Karpas-422 (cell line): ENCODE measurements around the gene FUT7. TPM values are rescaled to one million over a fixed set of nuclear protein-coding genes. Genes with fewer than 3 reads are reported as not detected.

Experiments used
- total RNA-seq: library from RNA; depleted of rRNA; stranded (reverse); fragments of >200 nt; shearing (Covaris generic); gene quantifications from 2 replicates; pipeline ENCODE4 v1.2.3, GENCODE V29; 2014; ENCODE audit warnings: low replicate concordance; rRNA removed

Gene FUT7
- total RNA-seq, 1 experiment from 2014 or later, result not detected

Other genes starting within 250 kb of the FUT7 start
- 20.5 and 61.8 TPM in 2 replicates for gene TMEM141, start 240.7 kb downstream of the FUT7 start, total RNA-seq
- 1.6 TPM in 1 of 2 replicates, not detected in the other for gene CCDC183, start 235.8 kb downstream of the FUT7 start, total RNA-seq
- 43.1 and 78.1 TPM in 2 replicates for gene RABL6, start 224.1 kb downstream of the FUT7 start, total RNA-seq
- gene AJM1, start 189.6 kb downstream of the FUT7 start, total RNA-seq, result 1.9 and 5.0 TPM in 2 replicates
- 82.5 and 164 TPM in 2 replicates for gene PHPT1, start 182.7 kb downstream of the FUT7 start, total RNA-seq
- 7.9 TPM in 2 replicates for gene MAMDC4, start 179.7 kb downstream of the FUT7 start, total RNA-seq
- gene EDF1, start 165.8 kb downstream of the FUT7 start, total RNA-seq, result 152 and 302 TPM in 2 replicates
- 6.3 and 11.3 TPM in 2 replicates for gene TRAF2, start 145.6 kb downstream of the FUT7 start, total RNA-seq
- gene FBXW5, start 87.3 kb downstream of the FUT7 start, total RNA-seq, result 37.3 and 103 TPM in 2 replicates
- not detected in 2 replicates for gene C8G, start 86.8 kb downstream of the FUT7 start, total RNA-seq
- not detected in 2 replicates for gene LCN12, start 79.8 kb downstream of the FUT7 start, total RNA-seq
- gene PTGDS, start 54.6 kb downstream of the FUT7 start, total RNA-seq, result not detected in 2 replicates
- gene LCNL1, start 49.1 kb downstream of the FUT7 start, total RNA-seq, result not detected in 2 replicates
- 20.1 and 62.6 TPM in 2 replicates for gene PAXX, start 39.7 kb downstream of the FUT7 start, total RNA-seq
- not detected in 2 replicates for gene CLIC3, start 35.5 kb downstream of the FUT7 start, total RNA-seq
- 2.4 and 6.4 TPM in 2 replicates for gene ABCA2, start 3.9 kb downstream of the FUT7 start, total RNA-seq
- gene NPDC1, start 14.1 kb upstream of the FUT7 start, total RNA-seq, result not detected in 2 replicates
- gene ENTPD2, start 22.0 kb upstream of the FUT7 start, total RNA-seq, result not detected in 2 replicates
- gene SAPCD2, start 38.5 kb upstream of the FUT7 start, total RNA-seq, result 18.6 and 53.2 TPM in 2 replicates
- gene UAP1L1, start 45.4 kb upstream of the FUT7 start, total RNA-seq, result 15.1 and 26.2 TPM in 2 replicates
- gene MAN1B1, start 54.9 kb upstream of the FUT7 start, total RNA-seq, result 28.9 and 58.1 TPM in 2 replicates
- gene DPP7, start 82.6 kb upstream of the FUT7 start, total RNA-seq, result 114 and 237 TPM in 2 replicates
- gene GRIN1, start 107.1 kb upstream of the FUT7 start, total RNA-seq, result not detected in 2 replicates
- not detected in 2 replicates for gene LRRC26, start 138.0 kb upstream of the FUT7 start, total RNA-seq
- gene TMEM210, start 140.0 kb upstream of the FUT7 start, total RNA-seq, result not detected in 2 replicates
- 16.8 and 28.0 TPM in 2 replicates for gene ANAPC2, start 156.5 kb upstream of the FUT7 start, total RNA-seq
- 48.9 and 101 TPM in 2 replicates for gene SSNA1, start 156.6 kb upstream of the FUT7 start, total RNA-seq
- 5.7 and 15.2 TPM in 2 replicates for gene TPRN, start 168.7 kb upstream of the FUT7 start, total RNA-seq
- gene TMEM203, start 173.6 kb upstream of the FUT7 start, total RNA-seq, result 30.6 and 39.8 TPM in 2 replicates
- gene NDOR1, start 173.6 kb upstream of the FUT7 start, total RNA-seq, result 7.8 and 13.1 TPM in 2 replicates
- gene RNF208, start 190.2 kb upstream of the FUT7 start, total RNA-seq, result 0.26 and 0.36 TPM in 2 replicates
- 0.75 and 1.2 TPM in 2 replicates for gene CYSRT1, start 193.1 kb upstream of the FUT7 start, total RNA-seq
- gene RNF224, start 195.4 kb upstream of the FUT7 start, total RNA-seq, result 0.37 TPM in 1 of 2 replicates, not detected in the other
- gene SLC34A3, start 198.8 kb upstream of the FUT7 start, total RNA-seq, result not detected in 2 replicates
- gene TUBB4B, start 209.2 kb upstream of the FUT7 start, total RNA-seq, result 97.1 and 152 TPM in 2 replicates
- gene STPG3, start 219.2 kb upstream of the FUT7 start, total RNA-seq, result 0.61 and 0.86 TPM in 2 replicates
- gene NELFB, start 223.2 kb upstream of the FUT7 start, total RNA-seq, result 17.8 and 42.7 TPM in 2 replicates
- gene TOR4A, start 245.6 kb upstream of the FUT7 start, total RNA-seq, result 8.8 and 19.2 TPM in 2 replicates